Right lobe of liver (tissue), 4 donors: ENCODE data around the gene FCRL5.

Source experiments
- CTCF ChIP-seq, 4 donors: fragments of 200-600 bp in 3 of 4; fragments of 450-650 bp in 1 of 4; IDR thresholded peaks; one replicate each; pipeline versions ENCODE4 v1.5.1 to v1.8.0; 2016 to 2022; ENCODE audit warnings: antibody characterized with exemption in 4 of 4, mild to moderate bottlenecking in 2 of 4
- POLR2A ChIP-seq: fragments of 450-650 bp; IDR thresholded peaks from one replicate; pipeline ENCODE4 v1.6.1; 2017; ENCODE audit warnings: antibody characterized with exemption, mild to moderate bottlenecking
- donor health status: DM: no; HTN: no; CAD: no.
- donor health status: DM: no; HTN: no; CAD: no.
- donor health status: DM: no; HTN: yes; CAD: no.

GRCh38 chr1:157472056-157472701 is 80.1 kb downstream of the FCRL5 start:
- TF ChIP-seq POLR2A (no peak), CTCF (IDR thresholded peaks at IDR 0.05) (no peak)
